Uterus (tissue), 2 donors: ENCODE measurements around the gene CCNB1IP1.

ENCODE experiments used
- CTCF ChIP-seq, 4 experiments: fragments of 200-600 bp in 2 of 4; fragments of 450-650 bp in 2 of 4; sonication (generic) in 2 of 4; IDR thresholded peaks; one replicate each; pipeline ENCODE4 v1.5.1; 2016 to 2019; ENCODE audit warnings: antibody characterized with exemption in 4 of 4, mild to moderate bottlenecking in 2 of 4, moderate library complexity in 1 of 4
- POLR2A ChIP-seq, 2 donors: fragments of 450-650 bp; IDR thresholded peaks; one replicate each; pipeline ENCODE4 v1.6.1; 2016; ENCODE audit warnings: antibody characterized with exemption in 2 of 2, mild to moderate bottlenecking in 1 of 2, moderate library complexity in 1 of 2

DNA sequence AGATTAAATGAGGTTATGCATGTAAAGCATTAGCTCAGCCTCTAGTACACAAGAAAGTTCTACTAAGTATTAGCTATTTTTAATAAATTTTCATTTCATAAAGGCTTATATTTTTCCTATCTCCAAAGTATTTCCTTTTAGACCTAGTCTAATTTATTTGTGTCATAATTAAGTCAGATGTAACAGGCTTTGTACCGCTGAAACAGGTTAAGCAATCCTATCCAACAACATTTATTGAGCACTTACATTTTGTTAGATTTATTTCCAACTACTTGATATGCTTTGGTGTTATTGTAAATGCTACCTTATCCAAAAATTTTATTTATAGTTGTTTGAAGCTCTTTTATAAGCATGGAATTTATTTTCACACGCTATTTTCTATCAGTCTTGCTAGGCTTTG is 8.6 kb upstream of the CCNB1IP1 start:
- TF ChIP-seq CTCF (IDR thresholded peaks at IDR 0.05) (no peak), POLR2A (IDR thresholded peaks at IDR 0.05) (no peak)
